B cell (primary cell): ENCODE measurements around the gene SETBP1. TPM values are rescaled to one million over a fixed set of nuclear protein-coding genes. Genes with fewer than 3 reads are reported as not detected.

ENCODE experiments used
- ATAC-seq: fragments of 200-7000 bp; cut with Tn5 transposase; one replicate; pipeline ENCODE4 v1.10.0; 2021; ENCODE audit warnings: low read depth, mild to moderate bottlenecking, moderate number of reproducible peaks, moderate library complexity
- CTCF ChIA-PET: fragments of 350-600 bp; sonication (Branson Sonifier 250); formaldehyde crosslinking; loops from one replicate; lab custom pipeline; 2021; ENCODE audit warnings: antibody characterized with exemption, inconsistent platforms; lab: Charles Lee
- POLR2A ChIA-PET: fragments of 350-600 bp; sonication (Branson Sonifier 250); formaldehyde crosslinking; loops from one replicate; lab custom pipeline; 2021; ENCODE audit warnings: antibody characterized with exemption; lab: Charles Lee
- DNase-seq: peaks from one replicate; pipeline ENCODE4 v3.0.0; 2013
- H2AFZ ChIP-seq: 2 replicates; pipeline ENCODE4 v1.6.1; 2012; ENCODE audit warnings: mild to moderate bottlenecking, low read depth, low read length; ENCODE audit not compliant: insufficient read depth, poor library complexity, severe bottlenecking
- H3K27ac ChIP-seq, 2 donors: 1 replicate in 1 of 2; 2 replicates in 1 of 2; pipeline ENCODE4 v1.5.1; 2012 to 2013; ENCODE audit warnings: low read length in 2 of 2, mild to moderate bottlenecking in 2 of 2, moderate library complexity in 1 of 2
- H3K27me3 ChIP-seq, 4 experiments: fragments of 200-600 bp in 1 of 4; sonication (generic) in 1 of 4; replicated peaks in 1 of 4; 1 replicate in 2 of 4; 2 replicates in 2 of 4; pipeline versions ENCODE4 v1.6.1 to v1.7.0; 2013 to 2016; ENCODE audit warnings: low read length in 3 of 4, mild to moderate bottlenecking in 2 of 4, mixed read lengths in 1 of 4, moderate library complexity in 1 of 4; ENCODE audit not compliant: insufficient read depth in 4 of 4, control insufficient read depth in 3 of 4; ENCODE audit errors: control extremely low read depth in 1 of 4
- H3K36me3 ChIP-seq, 2 experiments: replicated peaks in 1 of 2; 1 replicate in 1 of 2; 2 replicates in 1 of 2; pipeline versions ENCODE4 v1.6.1 to v1.7.1; 2013; ENCODE audit warnings: low read length in 1 of 2; ENCODE audit not compliant: insufficient read depth in 2 of 2, control insufficient read depth in 1 of 2; ENCODE audit errors: control extremely low read depth in 1 of 2, extremely low read depth in 1 of 2
- H3K4me1 ChIP-seq, 2 donors: fragments of 200-600 bp in 1 of 2; sonication (generic) in 1 of 2; 1 replicate in 1 of 2; 2 replicates in 1 of 2; pipeline versions ENCODE4 v1.5.1 to v1.6.1; 2013 to 2017; ENCODE audit warnings: low read length in 2 of 2; ENCODE audit not compliant: control insufficient read depth in 2 of 2, insufficient read depth in 2 of 2
- H3K4me2 ChIP-seq: replicated peaks from 2 replicates; pipeline ENCODE3; 2012; ENCODE audit warnings: mild to moderate bottlenecking, low read depth, low read length; ENCODE audit not compliant: poor library complexity, severe bottlenecking
- H3K4me3 ChIP-seq, 5 experiments: fragments of 200-600 bp in 1 of 5; sonication (generic) in 1 of 5; 1 replicate in 3 of 5; 2 replicates in 2 of 5; pipeline versions ENCODE4 v1.5.1 to v1.7.0; 2011 to 2016; ENCODE audit warnings: low read length in 4 of 5, mild to moderate bottlenecking in 4 of 5, low read depth in 2 of 5, control low read depth in 1 of 5, moderate library complexity in 1 of 5; ENCODE audit not compliant: insufficient read depth in 1 of 5; ENCODE audit errors: control extremely low read depth in 1 of 5, extremely low read depth in 1 of 5
- H3K79me2 ChIP-seq: fragments of 200-600 bp; sonication (generic); one replicate; pipeline ENCODE4 v1.6.0; 2016; ENCODE audit warnings: low read length; ENCODE audit not compliant: control insufficient read depth, insufficient read depth
- H3K9ac ChIP-seq: fragments of 200-600 bp; sonication (generic); 2 replicates; pipeline ENCODE4 v1.6.1; 2017; ENCODE audit warnings: mild to moderate bottlenecking, low read length, moderate library complexity
- H3K9me3 ChIP-seq, 3 donors: one replicate each; pipeline versions ENCODE4 v1.6.1 to v1.7.1; 2013; ENCODE audit warnings: low read length in 2 of 3; ENCODE audit not compliant: control insufficient read depth in 2 of 3, insufficient read depth in 1 of 3; ENCODE audit errors: control extremely low read depth in 1 of 3
- H4K20me1 ChIP-seq: 2 replicates; pipeline ENCODE4 v1.6.0; 2012; ENCODE audit warnings: mild to moderate bottlenecking, low read length; ENCODE audit not compliant: insufficient read depth, control insufficient read depth, poor library complexity, severe bottlenecking
- H3K27ac Mint-ChIP-seq: one replicate; pipeline ENCODE4 v1.8.0; 2021; ENCODE audit warnings: mixed read lengths
- H3K27me3 Mint-ChIP-seq: one replicate; pipeline ENCODE4 v1.8.0; 2021; ENCODE audit warnings: mixed read lengths
- H3K4me1 Mint-ChIP-seq: one replicate; pipeline ENCODE4 v1.8.0; 2021; ENCODE audit warnings: mixed read lengths
- H3K4me3 Mint-ChIP-seq: one replicate; pipeline ENCODE4 v1.8.0; 2021; ENCODE audit warnings: mixed read lengths
- H3K9me3 Mint-ChIP-seq: one replicate; pipeline ENCODE4 v1.8.0; 2022; ENCODE audit warnings: mixed read lengths; ENCODE audit not compliant: insufficient read depth
- EZH2 ChIP-seq: IDR thresholded peaks from 2 replicates; pipeline ENCODE4 v1.6.1; 2012; ENCODE audit warnings: borderline replicate concordance, low read depth, mild to moderate bottlenecking, moderate library complexity, low read length; ENCODE audit not compliant: insufficient read depth, poor library complexity, severe bottlenecking
- WGBS: methylation state at CpG from one replicate; pipeline ENCODE4 v1.1.5; 2013; ENCODE audit warnings: missing lambda C conversion rate; ENCODE audit not compliant: insufficient coverage; 5-methylcytosine and 5-hydroxymethylcytosine counted together
- intact Hi-C: fragments of 100-400 bp; cut with micrococcal nuclease; formaldehyde crosslinking; loops from one replicate; pipeline ENCODE4 v1.10.0; 2022
- polyA plus RNA-seq: library from polyadenylated mRNA; depleted of rRNA; stranded (reverse); fragments of >200 nt; gene quantifications from 2 replicates; pipeline ENCODE4 v1.2.3, GENCODE V29; 2012
- total RNA-seq, 2 donors: library from RNA; stranded (reverse); fragments of 120-200 nt in 1 of 2; gene quantifications; 1 replicate in 1 of 2; 2 replicates in 1 of 2; pipeline versions ENCODE4 v1.2.3 to v1.2.4, GENCODE V29; 2013 to 2022
- TF ChIP-seq, protein P1 (sequence below): fragments of 200-600 bp; IDR thresholded peaks from one replicate; pipeline ENCODE4 v1.8.0; 2022; ENCODE audit warnings: antibody characterized with exemption, mild to moderate bottlenecking

The SETBP1 gene
- total and polyA plus RNA-seq, 2 donors (not counting 1 experiment from before 2014, with no cell fraction given), result 15.1 to 129 TPM

DNA sequence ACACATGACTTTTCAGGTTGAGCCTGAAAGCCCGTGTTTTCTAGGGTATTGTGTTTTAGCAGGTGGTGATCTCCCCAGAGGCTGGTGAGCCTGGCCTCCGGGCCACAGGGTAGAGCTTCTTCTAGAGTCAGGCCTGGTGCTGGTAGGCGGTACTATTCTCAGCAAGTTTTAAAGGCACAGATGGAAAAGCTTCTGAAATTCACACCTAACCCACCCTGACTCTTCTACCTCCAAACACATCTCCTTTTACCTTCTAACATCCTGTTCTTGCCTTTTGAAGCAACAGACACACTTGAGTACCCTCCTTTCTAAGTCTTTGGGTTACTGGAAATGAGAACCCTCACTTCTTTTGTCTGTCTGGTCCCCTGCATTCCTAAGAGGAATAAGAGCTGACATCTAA lies 191.1 kb downstream of the SETBP1 start:
- no peak for ATAC-seq
- Histone ChIP-seq H3K9me3 (no peaks in the 10 kb centered on the region), H3K79me2 (peaks cover 51% of the 10 kb centered on the region), H3K27ac (peak overlapping the region in 1 of 2 donors; percentile 12), H3K4me1 (peaks cover 14 to 15% of the 10 kb centered on the region in 2 donors), H3K36me3 (peaks cover 0 to 34% of the 10 kb centered on the region in 2 experiments), H3K4me2 (no peak overlapping the region), H3K4me3 (no peak overlapping the region), H4K20me1 (peaks cover 16% of the 10 kb centered on the region), H3K27me3 (no peaks in the 10 kb centered on the region), H2AFZ (no peak overlapping the region), H3K9ac (no peak overlapping the region)
- 50% methylated on average over 3 of the region's 3 CpGs for WGBS
- no peak for TF ChIP-seq EZH2
- TF ChIP-seq, protein P1, sequence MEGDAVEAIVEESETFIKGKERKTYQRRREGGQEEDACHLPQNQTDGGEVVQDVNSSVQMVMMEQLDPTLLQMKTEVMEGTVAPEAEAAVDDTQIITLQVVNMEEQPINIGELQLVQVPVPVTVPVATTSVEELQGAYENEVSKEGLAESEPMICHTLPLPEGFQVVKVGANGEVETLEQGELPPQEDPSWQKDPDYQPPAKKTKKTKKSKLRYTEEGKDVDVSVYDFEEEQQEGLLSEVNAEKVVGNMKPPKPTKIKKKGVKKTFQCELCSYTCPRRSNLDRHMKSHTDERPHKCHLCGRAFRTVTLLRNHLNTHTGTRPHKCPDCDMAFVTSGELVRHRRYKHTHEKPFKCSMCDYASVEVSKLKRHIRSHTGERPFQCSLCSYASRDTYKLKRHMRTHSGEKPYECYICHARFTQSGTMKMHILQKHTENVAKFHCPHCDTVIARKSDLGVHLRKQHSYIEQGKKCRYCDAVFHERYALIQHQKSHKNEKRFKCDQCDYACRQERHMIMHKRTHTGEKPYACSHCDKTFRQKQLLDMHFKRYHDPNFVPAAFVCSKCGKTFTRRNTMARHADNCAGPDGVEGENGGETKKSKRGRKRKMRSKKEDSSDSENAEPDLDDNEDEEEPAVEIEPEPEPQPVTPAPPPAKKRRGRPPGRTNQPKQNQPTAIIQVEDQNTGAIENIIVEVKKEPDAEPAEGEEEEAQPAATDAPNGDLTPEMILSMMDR, result no peak
- no peaks in the 10 kb centered on the region for H3K9me3 Mint-ChIP-seq
- intact Hi-C loops, result no loop called here
- peaks cover 35% of the 10 kb centered on the region for H3K4me1 Mint-ChIP-seq
- ChIA-PET POLR2A (no interaction called here), CTCF (interaction anchor here (1.1 to 1.2 kb wide), 2 partner anchors 193 to 341 kb away, joined by 3 to 4 read pairs; no protein-coding TSS in a partner anchor)
- no peaks in the 10 kb centered on the region for H3K27me3 Mint-ChIP-seq
- H3K27ac Mint-ChIP-seq, result peak overlapping the region; percentile 43
- no peak overlapping the region for H3K4me3 Mint-ChIP-seq
- no peak for DNase-seq

DNA sequence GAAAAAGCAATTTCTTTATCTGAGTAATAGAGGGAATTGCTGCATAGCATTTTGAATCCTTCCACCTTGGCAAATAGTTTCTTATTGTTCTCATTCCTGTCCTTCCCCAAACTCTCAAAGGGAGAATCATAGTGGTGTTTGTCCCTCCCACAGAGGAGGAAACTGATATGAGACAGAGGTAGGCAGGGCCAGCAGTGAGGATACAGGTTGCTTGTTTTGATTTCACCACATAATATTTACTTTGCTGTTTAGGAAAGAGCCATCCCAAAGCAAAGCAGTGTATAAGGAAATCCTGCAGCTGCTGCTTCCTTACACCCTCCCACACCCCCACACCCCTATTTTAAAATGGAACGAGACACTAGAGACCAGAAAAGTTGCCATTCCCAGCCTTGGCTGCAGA lies 195.3 kb downstream of the SETBP1 start:
- Histone ChIP-seq H3K9me3 (no peaks in the 10 kb centered on the region), H2AFZ (no peak overlapping the region), H3K4me3 (no peak overlapping the region), H3K79me2 (peaks cover 37% of the 10 kb centered on the region), H3K27ac (no peak overlapping the region), H3K36me3 (peaks cover 0 to 20% of the 10 kb centered on the region in 2 experiments), H4K20me1 (peaks cover 3% of the 10 kb centered on the region), H3K9ac (no peak overlapping the region), H3K4me2 (no peak overlapping the region), H3K27me3 (no peaks in the 10 kb centered on the region), H3K4me1 (peaks cover 10% of the 10 kb centered on the region in 2 donors)
- DNase-seq (no peak), ATAC-seq (no peak)
- ChIA-PET POLR2A (no interaction called here), CTCF (no interaction called here)
- no peaks in the 10 kb centered on the region for H3K27me3 Mint-ChIP-seq
- no peaks in the 10 kb centered on the region for H3K9me3 Mint-ChIP-seq
- H3K27ac Mint-ChIP-seq, result no peak overlapping the region
- no peak overlapping the region for H3K4me3 Mint-ChIP-seq
- H3K4me1 Mint-ChIP-seq, result peaks cover 23% of the 10 kb centered on the region
- intact Hi-C loops, result no loop called here
- no peak for TF ChIP-seq EZH2
- TF ChIP-seq, protein P1, result no peak
- 100% methylated on average over 1 of the region's 1 CpG for WGBS
